Fibroblast of skin of right quadriceps (primary cell): ENCODE measurements around the gene ACVR2B.

Experiments
- DNase-seq: peaks from one replicate; pipeline ENCODE4 v3.0.0-alpha.2; 2013

The ACVR2B gene

GRCh38 chr3:38534180-38534579 is 80.5 kb downstream of the ACVR2B start:
- no peak for DNase-seq

GRCh38 chr3:38534604-38535003 is 80.9 kb downstream of the ACVR2B start:
- no peak for DNase-seq

GRCh38 chr3:38536671-38537070 is 83.0 kb downstream of the ACVR2B start:
- DNase-seq = no peak

GRCh38 chr3:38538773-38539353 is 85.2 kb downstream of the ACVR2B start:
- DNase-seq = no peak

- DNase-seq = no peak
Observed at GRCh38 chr3:38541806-38542205, 88.1 kb downstream of the ACVR2B start.
